Measurements from ENCODE around the gene ENTREP1. TPM values are rescaled to one million over a fixed set of nuclear protein-coding genes. Genes with fewer than 3 reads are reported as not detected.

The ENTREP1 gene
- total and polyA plus RNA-seq, 2 experiments from 2014 or later, result 5.7 to 10.0 TPM

DNA sequence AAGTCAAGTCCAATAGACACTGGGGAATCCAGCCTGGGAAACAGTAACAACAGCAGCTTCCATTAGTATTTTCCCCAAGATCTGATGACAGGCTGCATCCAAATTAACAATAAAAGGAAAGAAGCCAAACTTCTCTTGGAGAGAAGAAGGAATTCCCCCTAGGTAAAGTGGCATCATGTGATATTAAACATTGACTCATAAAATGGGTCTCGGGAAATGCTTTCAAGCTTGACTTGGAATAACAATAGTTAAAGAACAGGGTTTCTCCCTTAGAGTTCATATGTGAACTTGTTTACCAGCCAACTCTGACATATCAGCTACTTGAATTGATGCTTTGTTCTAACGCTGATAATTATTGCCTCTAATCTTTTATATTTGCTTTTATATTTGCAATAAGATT lies 45.4 kb downstream of the ENTREP1 start:
- Histone ChIP-seq H3K27ac (ENCODE audit: low read depth) (no peak overlapping the region), H3K36me3 (ENCODE audit: insufficient read depth) (no peaks in the 10 kb centered on the region), H4K20me1 (replicated peaks; ENCODE audit: insufficient read depth) (no peaks in the 10 kb centered on the region), H3K4me2 (no peak overlapping the region), H3F3A (replicated peaks; ENCODE audit: low read depth) (no peaks in the 10 kb centered on the region), H3K27me3 (ENCODE audit: insufficient read depth) (no peaks in the 10 kb centered on the region), H3K9me2 (ENCODE audit: insufficient read depth) (no peaks in the 10 kb centered on the region), H3K4me3 (no peak overlapping the region), H2AFZ (no peak overlapping the region), H3K4me1 (ENCODE audit: insufficient read depth) (peaks cover 4% of the 10 kb centered on the region; the same call in 1 of the 2 replicates), H3K79me2 (replicated peaks; ENCODE audit: insufficient read depth) (no peaks in the 10 kb centered on the region)
- no peaks in the 10 kb centered on the region for H3K27me3 Mint-ChIP-seq (ENCODE audit: insufficient read depth, low read depth, poor library complexity)
- TF ChIP-seq ETS1 (IDR thresholded peaks at IDR 0.05) (no peak), ZNF114 (CRISPR knock-in tag; IDR thresholded peaks at IDR 0.05) (no peak), CREB1 (CRISPR knock-in tag; IDR thresholded peaks at IDR 0.05; ENCODE audit: low read depth) (no peak), POLR2AphosphoS5 (IDR thresholded peaks at IDR 0.05; ENCODE audit: low read depth) (no peak), EZH2phosphoT487 (IDR thresholded peaks at IDR 0.05; ENCODE audit: unreplicated experiment) (no peak), STAT1 (IDR thresholded peaks at IDR 0.05; ENCODE audit: unreplicated experiment) (no peak), NANOG (IDR thresholded peaks at IDR 0.05; ENCODE audit: borderline replicate concordance) (no peak), ZNF331 (CRISPR knock-in tag; IDR thresholded peaks at IDR 0.05; ENCODE audit: low read depth) (no peak), EZH2 (IDR thresholded peaks at IDR 0.05; ENCODE audit: low read depth, unreplicated experiment) (no peak), JUNB (IDR thresholded peaks at IDR 0.05; ENCODE audit: unreplicated experiment) (no peak), CTCF (conservative IDR thresholded peaks at IDR 0.05; ENCODE audit: low read depth in 2 of 2) (no peak), ZNF462 (CRISPR knock-in tag; IDR thresholded peaks at IDR 0.05) (no peak)
- TF ChIP-seq, protein P1, sequence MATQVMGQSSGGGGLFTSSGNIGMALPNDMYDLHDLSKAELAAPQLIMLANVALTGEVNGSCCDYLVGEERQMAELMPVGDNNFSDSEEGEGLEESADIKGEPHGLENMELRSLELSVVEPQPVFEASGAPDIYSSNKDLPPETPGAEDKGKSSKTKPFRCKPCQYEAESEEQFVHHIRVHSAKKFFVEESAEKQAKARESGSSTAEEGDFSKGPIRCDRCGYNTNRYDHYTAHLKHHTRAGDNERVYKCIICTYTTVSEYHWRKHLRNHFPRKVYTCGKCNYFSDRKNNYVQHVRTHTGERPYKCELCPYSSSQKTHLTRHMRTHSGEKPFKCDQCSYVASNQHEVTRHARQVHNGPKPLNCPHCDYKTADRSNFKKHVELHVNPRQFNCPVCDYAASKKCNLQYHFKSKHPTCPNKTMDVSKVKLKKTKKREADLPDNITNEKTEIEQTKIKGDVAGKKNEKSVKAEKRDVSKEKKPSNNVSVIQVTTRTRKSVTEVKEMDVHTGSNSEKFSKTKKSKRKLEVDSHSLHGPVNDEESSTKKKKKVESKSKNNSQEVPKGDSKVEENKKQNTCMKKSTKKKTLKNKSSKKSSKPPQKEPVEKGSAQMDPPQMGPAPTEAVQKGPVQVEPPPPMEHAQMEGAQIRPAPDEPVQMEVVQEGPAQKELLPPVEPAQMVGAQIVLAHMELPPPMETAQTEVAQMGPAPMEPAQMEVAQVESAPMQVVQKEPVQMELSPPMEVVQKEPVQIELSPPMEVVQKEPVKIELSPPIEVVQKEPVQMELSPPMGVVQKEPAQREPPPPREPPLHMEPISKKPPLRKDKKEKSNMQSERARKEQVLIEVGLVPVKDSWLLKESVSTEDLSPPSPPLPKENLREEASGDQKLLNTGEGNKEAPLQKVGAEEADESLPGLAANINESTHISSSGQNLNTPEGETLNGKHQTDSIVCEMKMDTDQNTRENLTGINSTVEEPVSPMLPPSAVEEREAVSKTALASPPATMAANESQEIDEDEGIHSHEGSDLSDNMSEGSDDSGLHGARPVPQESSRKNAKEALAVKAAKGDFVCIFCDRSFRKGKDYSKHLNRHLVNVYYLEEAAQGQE (IDR thresholded peaks at IDR 0.05; ENCODE audit: unreplicated experiment), result no peak
- ATAC-seq (no peak), DNase-seq (ENCODE audit: low spot score) (no peak)
- H3K9me3 Mint-ChIP-seq, result no peaks in the 10 kb centered on the region
- H3K36me3 Mint-ChIP-seq (ENCODE audit: low read depth), result no peaks in the 10 kb centered on the region; the same call in 2 of the 3 replicates
- H3K4me3 Mint-ChIP-seq, result no peak overlapping the region
- peaks cover 7% of the 10 kb centered on the region for H3K4me1 Mint-ChIP-seq
- no peak overlapping the region for H3K27ac Mint-ChIP-seq

All from GM23338 (cell line).